H1 (cell line): ENCODE results near the gene RHOT1. TPM values are rescaled to one million over a fixed set of nuclear protein-coding genes. Genes with fewer than 3 reads are reported as not detected.

Source experiments
- ASH2L ChIP-seq: fragments of 200-600, 300-600 bp; sonication (generic); IDR thresholded peaks from one replicate; pipeline ENCODE4 v1.7.1; 2017; ENCODE audit warnings: low read length
- CHD1 ChIP-seq: IDR thresholded peaks from 2 replicates; pipeline ENCODE4 v1.6.1; 2012; ENCODE audit warnings: low read depth, low read length, improper control_type of control experiment
- CHD2 ChIP-seq: IDR thresholded peaks from 2 replicates; pipeline ENCODE4 v1.6.1; 2012; ENCODE audit warnings: low read length, improper control_type of control experiment
- CTCF ChIP-seq, 3 experiments: IDR thresholded peaks; 1 replicate in 2 of 3; 2 replicates in 1 of 3; pipeline versions ENCODE4 v1.5.1 to v1.6.1; 2011; ENCODE audit warnings: low read length in 3 of 3, mild to moderate bottlenecking in 3 of 3, inconsistent platforms in 2 of 3, low read depth in 1 of 3, moderate library complexity in 1 of 3; ENCODE audit not compliant: insufficient read depth in 1 of 3; ENCODE audit errors: control extremely low read depth in 1 of 3
- EGR1 ChIP-seq: IDR thresholded peaks from 2 replicates; pipeline ENCODE4 v1.6.1; 2011; ENCODE audit warnings: low read depth, low read length, borderline replicate concordance
- FOSL1 ChIP-seq: IDR thresholded peaks from 2 replicates; pipeline ENCODE4 v1.6.1; 2011; ENCODE audit warnings: mild to moderate bottlenecking, low read depth, low read length, moderate library complexity; ENCODE audit not compliant: insufficient read depth
- HDAC6 ChIP-seq: IDR thresholded peaks from one replicate; pipeline ENCODE4 v1.7.1; 2012; ENCODE audit warnings: low read depth, mild to moderate bottlenecking, inconsistent platforms, low read length, moderate library complexity
- KDM1A ChIP-seq: fragments of 200-600, 300-600 bp; sonication (generic); IDR thresholded peaks from 2 replicates; pipeline ENCODE4 v1.7.1; 2016; ENCODE audit warnings: mild to moderate bottlenecking, low read length, borderline replicate concordance
- KDM5A ChIP-seq: fragments of 200-600 bp; IDR thresholded peaks from 2 replicates; pipeline ENCODE4 v1.7.1; 2012; ENCODE audit warnings: mild to moderate bottlenecking, low read length, inconsistent platforms, mixed read lengths
- MAFK ChIP-seq: IDR thresholded peaks from 2 replicates; pipeline ENCODE4 v1.6.1; 2012; ENCODE audit warnings: low read depth, mild to moderate bottlenecking, improper control_type of control experiment, low read length
- MAX ChIP-seq: IDR thresholded peaks from 2 replicates; pipeline ENCODE4 v1.6.1; 2012; ENCODE audit warnings: inconsistent platforms
- NRF1 ChIP-seq: IDR thresholded peaks from 2 replicates; pipeline ENCODE4 v1.6.1; 2011; ENCODE audit warnings: mild to moderate bottlenecking, low read depth, low read length, improper control_type of control experiment
- PHF8 ChIP-seq: fragments of 200-600 bp; sonication (generic); conservative IDR thresholded peaks from 2 replicates; pipeline ENCODE4 v1.7.1; 2012; ENCODE audit warnings: low read depth, mild to moderate bottlenecking, inconsistent platforms, low read length, moderate library complexity
- RAD21 ChIP-seq, 2 experiments: IDR thresholded peaks in 1 of 2; conservative IDR thresholded peaks in 1 of 2; 2 replicates each; pipeline ENCODE4 v1.6.1; 2011; ENCODE audit warnings: low read depth in 2 of 2, low read length in 2 of 2, improper control_type of control experiment in 1 of 2, inconsistent platforms in 1 of 2, mild to moderate bottlenecking in 1 of 2, moderate library complexity in 1 of 2
- RBBP5 ChIP-seq: IDR thresholded peaks from 2 replicates; pipeline ENCODE4 v1.7.1; 2012; ENCODE audit warnings: low read depth, mild to moderate bottlenecking, inconsistent platforms, low read length, moderate library complexity, borderline replicate concordance
- RFX5 ChIP-seq: IDR thresholded peaks from 2 replicates; pipeline ENCODE4 v1.6.1; 2011; ENCODE audit warnings: low read depth, low read length, improper control_type of control experiment, borderline replicate concordance
- RXRA ChIP-seq: IDR thresholded peaks from 2 replicates; pipeline ENCODE4 v1.6.1; 2011; ENCODE audit warnings: low read depth, mild to moderate bottlenecking, low read length, moderate library complexity; ENCODE audit not compliant: insufficient read depth
- SIN3A ChIP-seq, 2 experiments: IDR thresholded peaks in 1 of 2; conservative IDR thresholded peaks in 1 of 2; 2 replicates each; pipeline ENCODE4 v1.6.1; 2011 to 2012; ENCODE audit warnings: low read length in 2 of 2, improper control_type of control experiment in 1 of 2, low read depth in 1 of 2, mild to moderate bottlenecking in 1 of 2
- SP1 ChIP-seq: IDR thresholded peaks from 2 replicates; pipeline ENCODE4 v1.6.1; 2011; ENCODE audit warnings: low read depth, low read length
- SP2 ChIP-seq: IDR thresholded peaks from 2 replicates; pipeline ENCODE4 v1.6.1; 2012; ENCODE audit warnings: mild to moderate bottlenecking, low read length, inconsistent platforms
- SP4 ChIP-seq: IDR thresholded peaks from 2 replicates; pipeline ENCODE4 v1.6.1; 2012; ENCODE audit warnings: low read length, inconsistent platforms
- SRF ChIP-seq: IDR thresholded peaks from 2 replicates; pipeline ENCODE4 v1.6.1; 2011; ENCODE audit warnings: mild to moderate bottlenecking, low read depth, low read length, moderate library complexity
- SUZ12 ChIP-seq: fragments of 200-600 bp; sonication (generic); IDR thresholded peaks from 2 replicates; pipeline ENCODE4 v1.6.1; 2012; ENCODE audit warnings: mild to moderate bottlenecking, inconsistent platforms, low read length, moderate library complexity, mixed read lengths
- polyA plus RNA-seq, 7 experiments: library from polyadenylated mRNA; depleted of rRNA in 3 of 7; stranded (reverse) in 5 of 7; unstranded in 2 of 7; fragments of >200 nt in 5 of 7; fragments of 200-250 nt in 2 of 7; gene quantifications; 1 replicate in 5 of 7; 2 replicates in 1 of 7; 4 replicates in 1 of 7; pipeline versions ENCODE4 v1.2.1 to v1.2.3, GENCODE V29; 2011 to 2013; ENCODE audit warnings: missing spikeins in 2 of 7, mixed read lengths in 2 of 7
- total RNA-seq: library from RNA; stranded (reverse); fragmentation: NEBNext Ultra II Directional; extraction: Animal tissue kit (Norgen Biotek cat#: 25700); gene quantifications from 2 replicates; pipeline ENCODE4 v1.2.1, GENCODE V29; 2021

RHOT1 gene
- total and polyA plus RNA-seq, 2 of the 8 experiments (the other 6 are each of a cell fraction or from before 2014, with no cell fraction given), result 34.2 to 38.2 TPM

GRCh38 chr17:32253117-32253611 lies 110.9 kb downstream of the RHOT1 start (continued):
- no peak for TF ChIP-seq SP2
- TF ChIP-seq HDAC6, result no peak
- no peak for TF ChIP-seq MAX
- no peak for TF ChIP-seq RBBP5
- TF ChIP-seq KDM5A, result no peak
- no peak for TF ChIP-seq SUZ12
- no peak for TF ChIP-seq RFX5
- no peak for TF ChIP-seq ASH2L
- no peak for TF ChIP-seq CHD2
- TF ChIP-seq FOSL1, result no peak
- no peak for TF ChIP-seq PHF8
- TF ChIP-seq NRF1, result no peak
- peak in 1 of 2 experiments; percentile 61; a peak in 1 of 4 replicates for TF ChIP-seq SIN3A (conservative IDR thresholded peaks at IDR 0.05 in 1 of 2, IDR thresholded peaks at IDR 0.05 in 1 of 2; ENCODE audit: low read depth in 1 of 2, low read length in 2 of 2)
- TF ChIP-seq RXRA, result no peak
- no peak for TF ChIP-seq KDM1A
- TF ChIP-seq SRF, result no peak
- TF ChIP-seq RAD21 (IDR thresholded peaks at IDR 0.05 in 1 of 2, conservative IDR thresholded peaks at IDR 0.05 in 1 of 2; ENCODE audit: low read depth in 2 of 2, low read length in 2 of 2), result peak; percentile 100
- TF ChIP-seq EGR1, result no peak
- no peak for TF ChIP-seq SP4
- peak; percentile 98 to 99 (median 98) for TF ChIP-seq CTCF (IDR thresholded peaks at IDR 0.05; ENCODE audit: control extremely low read depth in 1 of 3, insufficient read depth in 1 of 3, low read depth in 1 of 3, low read length in 3 of 3)
- TF ChIP-seq CHD1, result no peak
- TF ChIP-seq MAFK, result no peak
- TF ChIP-seq SP1, result no peak
